Ascending aorta (tissue), 2 donors: ENCODE measurements around the gene TAGLN3. TPM values are rescaled to one million over a fixed set of nuclear protein-coding genes. Genes with fewer than 3 reads are reported as not detected.
A peak's percentile ranks its signal among the peaks of the same experiment; 100 is the strongest.

Experiments used
- DNase-seq, 2 donors: peaks; one replicate each; pipeline ENCODE4 v3.0.0-alpha.2; 2019; ENCODE audit warnings: low spot score in 2 of 2
- H3K27ac ChIP-seq, 2 donors: fragments of 200-600 bp; sonication (generic); one replicate each; pipeline ENCODE4 v1.5.1; 2016 to 2017; ENCODE audit warnings: mild to moderate bottlenecking in 1 of 2
- H3K27me3 ChIP-seq: fragments of 200-600 bp; sonication (generic); one replicate; pipeline ENCODE4 v1.5.1; 2017
- H3K36me3 ChIP-seq, 2 donors: fragments of 200-600 bp; sonication (generic); one replicate each; pipeline ENCODE4 v1.5.1; 2016
- H3K4me1 ChIP-seq, 2 donors: fragments of 200-600 bp; sonication (generic); one replicate each; pipeline ENCODE4 v1.5.1; 2016 to 2017; ENCODE audit warnings: mild to moderate bottlenecking in 1 of 2
- H3K4me3 ChIP-seq, 2 donors: fragments of 200-600 bp; sonication (generic); one replicate each; pipeline ENCODE4 v1.5.1; 2016 to 2017; ENCODE audit warnings: mild to moderate bottlenecking in 1 of 2
- H3K9me3 ChIP-seq, 2 donors: fragments of 200-600 bp; sonication (generic); one replicate each; pipeline ENCODE4 v1.5.1; 2016
- intact Hi-C: fragments of 100-400 bp; cut with DNase I; formaldehyde crosslinking; loops from one replicate; pipeline ENCODE4 v1.15.1; 2023
- total RNA-seq: library from RNA; depleted of rRNA; stranded (reverse); fragments of >200 nt; gene quantifications from one replicate; pipeline ENCODE4 v1.1.0, GENCODE V29; 2016
- TF ChIP-seq, protein P1 (sequence below), 3 experiments: fragments of 200-600 bp in 2 of 3; fragments of 450-650 bp in 1 of 3; sonication (generic) in 2 of 3; IDR thresholded peaks; one replicate each; pipeline ENCODE4 v1.5.1; 2016 to 2019; ENCODE audit warnings: antibody characterized with exemption in 3 of 3, mild to moderate bottlenecking in 1 of 3, moderate library complexity in 1 of 3

The TAGLN3 gene
- total RNA-seq, 1 donor from 2014 or later, result not detected

DNA sequence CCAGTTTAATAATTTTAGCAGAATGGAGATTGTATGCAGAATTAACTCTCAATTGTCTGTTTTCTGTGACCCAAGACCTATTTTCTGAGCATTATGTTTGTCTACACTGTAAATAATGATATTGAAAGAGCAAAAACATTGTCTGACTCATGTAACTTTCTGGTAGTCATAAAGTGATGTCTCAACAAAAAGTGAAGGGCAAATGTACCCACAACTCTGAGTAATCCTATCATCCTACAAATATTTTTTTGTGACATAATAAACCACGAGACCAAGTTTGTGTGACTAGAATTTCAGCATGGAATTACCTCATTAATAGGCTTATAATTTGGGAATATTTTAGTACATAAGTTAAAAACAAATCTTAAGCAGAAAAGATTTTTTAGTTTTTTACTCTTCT is 35.3 kb upstream of the TAGLN3 start:
- Histone ChIP-seq H3K36me3 (peaks cover 5 to 11% of the 10 kb centered on the region in 2 donors), H3K27ac (no peak overlapping the region), H3K4me3 (no peak overlapping the region), H3K27me3 (no peaks in the 10 kb centered on the region), H3K4me1 (peaks cover 0 to 6% of the 10 kb centered on the region in 2 donors), H3K9me3 (no peaks in the 10 kb centered on the region)
- intact Hi-C loops, result no loop called here
- TF ChIP-seq, protein P1, sequence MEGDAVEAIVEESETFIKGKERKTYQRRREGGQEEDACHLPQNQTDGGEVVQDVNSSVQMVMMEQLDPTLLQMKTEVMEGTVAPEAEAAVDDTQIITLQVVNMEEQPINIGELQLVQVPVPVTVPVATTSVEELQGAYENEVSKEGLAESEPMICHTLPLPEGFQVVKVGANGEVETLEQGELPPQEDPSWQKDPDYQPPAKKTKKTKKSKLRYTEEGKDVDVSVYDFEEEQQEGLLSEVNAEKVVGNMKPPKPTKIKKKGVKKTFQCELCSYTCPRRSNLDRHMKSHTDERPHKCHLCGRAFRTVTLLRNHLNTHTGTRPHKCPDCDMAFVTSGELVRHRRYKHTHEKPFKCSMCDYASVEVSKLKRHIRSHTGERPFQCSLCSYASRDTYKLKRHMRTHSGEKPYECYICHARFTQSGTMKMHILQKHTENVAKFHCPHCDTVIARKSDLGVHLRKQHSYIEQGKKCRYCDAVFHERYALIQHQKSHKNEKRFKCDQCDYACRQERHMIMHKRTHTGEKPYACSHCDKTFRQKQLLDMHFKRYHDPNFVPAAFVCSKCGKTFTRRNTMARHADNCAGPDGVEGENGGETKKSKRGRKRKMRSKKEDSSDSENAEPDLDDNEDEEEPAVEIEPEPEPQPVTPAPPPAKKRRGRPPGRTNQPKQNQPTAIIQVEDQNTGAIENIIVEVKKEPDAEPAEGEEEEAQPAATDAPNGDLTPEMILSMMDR (IDR thresholded peaks at IDR 0.05), result no peak
- no peak for DNase-seq

- intact Hi-C loops, result no loop called here
- H3K4me3 ChIP-seq, result no peak overlapping the region
- peaks cover 0 to 6% of the 10 kb centered on the region in 2 donors for H3K4me1 ChIP-seq
- DNase-seq, result no peak
- no peaks in the 10 kb centered on the region for H3K27me3 ChIP-seq
- TF ChIP-seq, protein P1 (IDR thresholded peaks at IDR 0.05), result no peak
- no peaks in the 10 kb centered on the region for H3K9me3 ChIP-seq
- H3K36me3 ChIP-seq, result peaks cover 5 to 15% of the 10 kb centered on the region in 2 donors
- no peak overlapping the region for H3K27ac ChIP-seq
Measured at GRCh38 chr3:111965484-111965883, 33.2 kb upstream of the TAGLN3 start.

GRCh38 chr3:111967068-111967467 is 31.7 kb upstream of the TAGLN3 start:
- peaks cover 5 to 20% of the 10 kb centered on the region in 2 donors for H3K36me3 ChIP-seq
- intact Hi-C loops, result loop anchor here (1.0 to 2.0 kb wide), 2 partner anchors 106 to 298 kb away; no protein-coding TSS in a partner anchor
- TF ChIP-seq, protein P1 (IDR thresholded peaks at IDR 0.05), result no peak
- H3K4me1 ChIP-seq, result peaks cover 0 to 6% of the 10 kb centered on the region in 2 donors
- H3K9me3 ChIP-seq, result no peaks in the 10 kb centered on the region
- DNase-seq, result no peak
- H3K27ac ChIP-seq, result peak overlapping the region in 1 of 2 donors; percentile 37
- no peaks in the 10 kb centered on the region for H3K27me3 ChIP-seq
- no peak overlapping the region for H3K4me3 ChIP-seq

GRCh38 chr3:111967651-111968274 is 31.0 kb upstream of the TAGLN3 start:
- H3K27me3 ChIP-seq, result no peaks in the 10 kb centered on the region
- H3K4me1 ChIP-seq, result peaks cover 0 to 6% of the 10 kb centered on the region in 2 donors
- H3K36me3 ChIP-seq, result peaks cover 5 to 20% of the 10 kb centered on the region in 2 donors
- H3K27ac ChIP-seq, result peak overlapping the region in 1 of 2 donors; percentile 37
- intact Hi-C loops, result loop anchor here (1.0 to 2.0 kb wide), 3 partner anchors 107 to 298 kb away; no protein-coding TSS in a partner anchor
- H3K4me3 ChIP-seq, result no peak overlapping the region
- TF ChIP-seq, protein P1 (IDR thresholded peaks at IDR 0.05), result peak; percentile 77 to 88 (median 80)
- DNase-seq, result peak; percentile 41 to 94
- H3K9me3 ChIP-seq, result no peaks in the 10 kb centered on the region

DNA sequence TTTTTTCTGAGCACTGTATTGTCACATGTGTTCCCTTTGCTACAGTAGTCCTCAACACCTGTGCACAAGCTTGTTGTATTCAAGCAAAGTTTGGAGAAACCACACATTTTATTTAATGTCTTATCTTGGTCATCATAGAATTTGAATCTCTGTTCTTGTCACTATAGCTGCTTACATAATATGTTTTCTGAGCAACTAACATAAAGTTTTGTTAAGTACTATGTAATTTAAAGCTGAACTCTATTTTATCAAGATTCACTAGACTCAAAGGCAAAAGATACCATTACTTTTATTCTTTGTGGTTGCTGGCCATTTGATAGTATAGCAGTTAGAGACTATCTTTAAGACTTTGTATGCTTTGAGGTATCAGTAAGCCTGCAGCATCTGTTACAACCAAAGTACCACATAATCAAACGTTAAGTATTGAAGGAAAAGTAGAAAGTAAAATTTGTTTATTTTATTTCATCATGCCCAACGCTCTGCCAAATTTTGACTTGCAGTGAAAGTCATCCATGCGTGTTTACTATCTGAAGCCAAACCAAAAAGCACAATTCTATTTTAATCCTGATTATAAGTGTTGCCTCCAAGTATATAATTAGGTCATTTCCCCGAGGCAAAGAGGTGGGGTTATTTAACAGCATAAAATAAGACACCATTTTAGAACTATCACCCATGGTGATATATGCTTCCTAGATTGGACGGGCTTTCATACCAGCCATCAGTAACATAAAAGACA is 30.2 kb upstream of the TAGLN3 start:
- Histone ChIP-seq H3K27ac (peak overlapping the region in 1 of 2 donors; percentile 37), H3K9me3 (no peaks in the 10 kb centered on the region)
- intact Hi-C loops, result loop anchor here (1.0 kb wide), 1 partner anchor 251 kb away; no protein-coding TSS in a partner anchor

More for the DNA sequence above, 30.2 kb upstream of the TAGLN3 start:
- peaks cover 5 to 20% of the 10 kb centered on the region in 2 donors for H3K36me3 ChIP-seq
- DNase-seq, result no peak
- no peak overlapping the region for H3K4me3 ChIP-seq
- H3K27me3 ChIP-seq, result no peaks in the 10 kb centered on the region
- TF ChIP-seq, protein P1 (IDR thresholded peaks at IDR 0.05), result no peak
- peaks cover 0 to 6% of the 10 kb centered on the region in 2 donors for H3K4me1 ChIP-seq
